CD4-positive, alpha-beta T cell (primary cell): ENCODE data around the gene CDH4. TPM values are rescaled to one million over a fixed set of nuclear protein-coding genes. Genes with fewer than 3 reads are reported as not detected.

ENCODE experiments used
- ATAC-seq: fragments of 200-7000 bp; cut with Tn5 transposase; one replicate; pipeline ENCODE4 v1.10.0; 2022; ENCODE audit warnings: mild to moderate bottlenecking; ENCODE audit not compliant: poor library complexity
- CTCF ChIA-PET: fragments of 350-600 bp; sonication (Branson Sonifier 250); formaldehyde crosslinking; loops from one replicate; lab custom pipeline; 2021; ENCODE audit warnings: antibody characterized with exemption, inconsistent platforms; lab: Charles Lee
- POLR2A ChIA-PET: fragments of 350-600 bp; sonication (Branson Sonifier 250); formaldehyde crosslinking; loops from one replicate; lab custom pipeline; 2021; ENCODE audit warnings: antibody characterized with exemption, inconsistent platforms; lab: Charles Lee
- DNase-seq, 14 experiments: peaks; one replicate each; pipeline ENCODE4 v3.0.0-alpha.2; 2013 to 2020; ENCODE audit warnings: mixed read lengths in 2 of 14
- H3K27ac ChIP-seq, 2 donors: one replicate each; pipeline versions ENCODE4 v1.5.1 to v1.7.0; 2013; ENCODE audit warnings: low read length in 2 of 2, low read depth in 1 of 2, mild to moderate bottlenecking in 1 of 2
- H3K27me3 ChIP-seq, 2 experiments: 1 replicate in 1 of 2; 2 replicates in 1 of 2; pipeline versions ENCODE4 v1.6.1 to v1.7.0; 2013; ENCODE audit warnings: low read length in 2 of 2, control low read depth in 1 of 2, mild to moderate bottlenecking in 1 of 2, moderate library complexity in 1 of 2; ENCODE audit not compliant: insufficient read depth in 2 of 2, control insufficient read depth in 1 of 2
- H3K36me3 ChIP-seq: one replicate; pipeline ENCODE4 v1.6.1; 2013; ENCODE audit warnings: low read length, control low read depth; ENCODE audit not compliant: insufficient read depth
- H3K4me1 ChIP-seq: one replicate; pipeline ENCODE4 v1.6.1; 2013; ENCODE audit warnings: low read length, control low read depth; ENCODE audit not compliant: insufficient read depth
- H3K4me3 ChIP-seq: one replicate; pipeline ENCODE4 v1.5.1; 2013; ENCODE audit warnings: mild to moderate bottlenecking, low read length, moderate library complexity
- H3K9me3 ChIP-seq, 2 experiments: 1 replicate in 1 of 2; 2 replicates in 1 of 2; pipeline versions ENCODE4 v1.6.1 to v1.7.0; 2013; ENCODE audit warnings: low read length in 2 of 2, mild to moderate bottlenecking in 2 of 2, control low read depth in 1 of 2, moderate library complexity in 1 of 2; ENCODE audit not compliant: control insufficient read depth in 1 of 2, insufficient read depth in 1 of 2
- H3K27ac Mint-ChIP-seq: one replicate; pipeline ENCODE4 v1.8.0; 2020; ENCODE audit warnings: mixed read lengths
- H3K27me3 Mint-ChIP-seq: one replicate; pipeline ENCODE4 v1.8.0; 2021; ENCODE audit warnings: mixed read lengths
- H3K36me3 Mint-ChIP-seq: one replicate; pipeline ENCODE4 v1.8.0; 2021; ENCODE audit warnings: low read depth, mixed read lengths
- H3K4me1 Mint-ChIP-seq: one replicate; pipeline ENCODE4 v1.8.0; 2021; ENCODE audit warnings: low read depth, mixed read lengths
- H3K4me3 Mint-ChIP-seq: one replicate; pipeline ENCODE4 v1.8.0; 2020; ENCODE audit warnings: mild to moderate bottlenecking, mixed read lengths
- H3K9me3 Mint-ChIP-seq: one replicate; pipeline ENCODE4 v1.8.0; 2020; ENCODE audit warnings: mixed read lengths
- CTCF ChIP-seq: fragments of 200-600 bp; IDR thresholded peaks from one replicate; pipeline ENCODE4 v1.8.0; 2022; ENCODE audit warnings: antibody characterized with exemption, mild to moderate bottlenecking
- intact Hi-C, 2 experiments: fragments of 100-400 bp; cut with DNase I in 1 of 2; cut with micrococcal nuclease in 1 of 2; formaldehyde crosslinking; loops; one replicate each; pipeline versions ENCODE4 v1.15.1 to v1.9.0; 2023 to 2025; cut with DNase I, micrococcal nuclease
- total RNA-seq, 174 experiments: library from RNA in 2 of 174; stranded (reverse) in 2 of 174; gene quantifications; one replicate each; pipeline ENCODE4 v1.2.3 and lab custom pipeline; 2021 to 2026

The CDH4 gene
- total RNA-seq, 2 experiments from 2014 or later, result 0.11 TPM

GRCh38 chr20:61882716-61883615 lies 630.9 kb downstream of the CDH4 start:
- no peak overlapping the region for H3K27ac ChIP-seq
- Mint-ChIP-seq H3K4me1 (peaks cover 4% of the 10 kb centered on the region), H3K27me3 (no peaks in the 10 kb centered on the region), H3K9me3 (no peaks in the 10 kb centered on the region), H3K36me3 (no peaks in the 10 kb centered on the region), H3K27ac (no peak overlapping the region), H3K4me3 (no peak overlapping the region)
- POLR2A ChIA-PET, result no interaction called here
- H3K9me3 ChIP-seq, result peaks cover 0 to 33% of the 10 kb centered on the region in 2 experiments
- TF ChIP-seq CTCF, result no peak
- H3K27me3 ChIP-seq, result peaks cover 0 to 4% of the 10 kb centered on the region in 2 experiments
- intact Hi-C loops, result no loop called here
- H3K4me3 ChIP-seq, result no peak overlapping the region
- ATAC-seq (no peak), DNase-seq (no peak)
- H3K4me1 ChIP-seq, result no peaks in the 10 kb centered on the region
- CTCF ChIA-PET, result no interaction called here
- H3K36me3 ChIP-seq, result no peaks in the 10 kb centered on the region

- no peaks in the 10 kb centered on the region for H3K4me1 ChIP-seq
- peaks cover 0 to 4% of the 10 kb centered on the region in 2 experiments for H3K27me3 ChIP-seq
- Mint-ChIP-seq H3K27me3 (no peaks in the 10 kb centered on the region), H3K4me1 (peaks cover 4% of the 10 kb centered on the region), H3K27ac (no peak overlapping the region), H3K4me3 (no peak overlapping the region), H3K9me3 (no peaks in the 10 kb centered on the region), H3K36me3 (no peaks in the 10 kb centered on the region)
- no peak overlapping the region for H3K27ac ChIP-seq
- no peak for TF ChIP-seq CTCF
- no peak overlapping the region for H3K4me3 ChIP-seq
- H3K36me3 ChIP-seq, result no peaks in the 10 kb centered on the region
- ATAC-seq (no peak), DNase-seq (no peak)
- H3K9me3 ChIP-seq, result peaks cover 0 to 29% of the 10 kb centered on the region in 2 experiments
- intact Hi-C loops, result no loop called here
- CTCF ChIA-PET, result no interaction called here
- POLR2A ChIA-PET, result no interaction called here
Observed at GRCh38 chr20:61883857-61884393, 631.9 kb downstream of the CDH4 start.

- CTCF ChIA-PET, result no interaction called here
- intact Hi-C loops, result loop anchor here (5.0 kb wide), 2 partner anchors 1827 to 1937 kb away; no protein-coding TSS in a partner anchor
Observed at GRCh38 chr20:61884571-61885389, 632.7 kb downstream of the CDH4 start.

More at GRCh38 chr20:61884571-61885389, 632.7 kb downstream of the CDH4 start:
- Mint-ChIP-seq H3K4me1 (peaks cover 4% of the 10 kb centered on the region), H3K27ac (no peak overlapping the region), H3K4me3 (no peak overlapping the region), H3K27me3 (no peaks in the 10 kb centered on the region), H3K9me3 (peaks cover 3% of the 10 kb centered on the region), H3K36me3 (no peaks in the 10 kb centered on the region)
- POLR2A ChIA-PET, result no interaction called here
- TF ChIP-seq CTCF, result no peak
- H3K4me1 ChIP-seq, result no peaks in the 10 kb centered on the region
- H3K9me3 ChIP-seq, result peaks cover 0 to 26% of the 10 kb centered on the region in 2 experiments
- peaks cover 0 to 4% of the 10 kb centered on the region in 2 experiments for H3K27me3 ChIP-seq
- ATAC-seq (no peak), DNase-seq (no peak)
- no peak overlapping the region for H3K4me3 ChIP-seq
- no peak overlapping the region for H3K27ac ChIP-seq
- H3K36me3 ChIP-seq, result no peaks in the 10 kb centered on the region
